Breast epithelium (tissue), 3 donors: ENCODE measurements around the gene FHIT.

Source experiments
- CTCF ChIP-seq, 3 donors: fragments of 450-650 bp; IDR thresholded peaks; one replicate each; pipeline ENCODE4 v1.5.1; 2016 to 2017; ENCODE audit warnings: antibody characterized with exemption in 3 of 3, mild to moderate bottlenecking in 3 of 3, moderate library complexity in 3 of 3
- POLR2A ChIP-seq: fragments of 450-650 bp; IDR thresholded peaks from one replicate; pipeline ENCODE4 v1.6.1; 2016; ENCODE audit warnings: antibody characterized with exemption, mild to moderate bottlenecking, moderate library complexity

GRCh38 chr3:60364475-60364874 lies 886.8 kb downstream of the FHIT start:
- TF ChIP-seq CTCF (IDR thresholded peaks at IDR 0.05) (no peak), POLR2A (no peak)
